Peyer's patch (tissue), 4 donors: ENCODE results near the gene TBRG4.

Experiments
- POLR2A ChIP-seq, 2 donors: fragments of 450-650 bp; IDR thresholded peaks; one replicate each; pipeline ENCODE4 v1.5.1; 2017; ENCODE audit warnings: antibody characterized with exemption in 2 of 2, mild to moderate bottlenecking in 2 of 2, moderate library complexity in 2 of 2
- TF ChIP-seq, protein P1 (sequence below), 6 experiments: fragments of 450-650 bp in 4 of 6; fragments of 200-600 bp in 2 of 6; sonication (generic) in 1 of 6; IDR thresholded peaks; one replicate each; pipeline ENCODE4 v1.5.1; 2017 to 2019; ENCODE audit warnings: antibody characterized with exemption in 6 of 6, mild to moderate bottlenecking in 3 of 6, moderate library complexity in 1 of 6

- TF ChIP-seq, protein P1, sequence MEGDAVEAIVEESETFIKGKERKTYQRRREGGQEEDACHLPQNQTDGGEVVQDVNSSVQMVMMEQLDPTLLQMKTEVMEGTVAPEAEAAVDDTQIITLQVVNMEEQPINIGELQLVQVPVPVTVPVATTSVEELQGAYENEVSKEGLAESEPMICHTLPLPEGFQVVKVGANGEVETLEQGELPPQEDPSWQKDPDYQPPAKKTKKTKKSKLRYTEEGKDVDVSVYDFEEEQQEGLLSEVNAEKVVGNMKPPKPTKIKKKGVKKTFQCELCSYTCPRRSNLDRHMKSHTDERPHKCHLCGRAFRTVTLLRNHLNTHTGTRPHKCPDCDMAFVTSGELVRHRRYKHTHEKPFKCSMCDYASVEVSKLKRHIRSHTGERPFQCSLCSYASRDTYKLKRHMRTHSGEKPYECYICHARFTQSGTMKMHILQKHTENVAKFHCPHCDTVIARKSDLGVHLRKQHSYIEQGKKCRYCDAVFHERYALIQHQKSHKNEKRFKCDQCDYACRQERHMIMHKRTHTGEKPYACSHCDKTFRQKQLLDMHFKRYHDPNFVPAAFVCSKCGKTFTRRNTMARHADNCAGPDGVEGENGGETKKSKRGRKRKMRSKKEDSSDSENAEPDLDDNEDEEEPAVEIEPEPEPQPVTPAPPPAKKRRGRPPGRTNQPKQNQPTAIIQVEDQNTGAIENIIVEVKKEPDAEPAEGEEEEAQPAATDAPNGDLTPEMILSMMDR (IDR thresholded peaks at IDR 0.05): no peak
- no peak for TF ChIP-seq POLR2A (IDR thresholded peaks at IDR 0.05)
Measured at GRCh38 chr7:45157653-45158401, 46.3 kb upstream of the TBRG4 start, which contains the start of gene RAMP3.
